ENCODE data around the gene CTNNBL1. TPM values are rescaled to one million over a fixed set of nuclear protein-coding genes. Genes with fewer than 3 reads are reported as not detected.

The CTNNBL1 gene
- polyA plus RNA-seq, 3 donors: 51.1 to 58.4 (median 51.8) TPM

- no peak for DNase-seq (ENCODE audit: low read depth in 3 of 3, low spot score in 2 of 3)
Measured at GRCh38 chr20:37773291-37773826, 79.5 kb downstream of the CTNNBL1 start.

DNA sequence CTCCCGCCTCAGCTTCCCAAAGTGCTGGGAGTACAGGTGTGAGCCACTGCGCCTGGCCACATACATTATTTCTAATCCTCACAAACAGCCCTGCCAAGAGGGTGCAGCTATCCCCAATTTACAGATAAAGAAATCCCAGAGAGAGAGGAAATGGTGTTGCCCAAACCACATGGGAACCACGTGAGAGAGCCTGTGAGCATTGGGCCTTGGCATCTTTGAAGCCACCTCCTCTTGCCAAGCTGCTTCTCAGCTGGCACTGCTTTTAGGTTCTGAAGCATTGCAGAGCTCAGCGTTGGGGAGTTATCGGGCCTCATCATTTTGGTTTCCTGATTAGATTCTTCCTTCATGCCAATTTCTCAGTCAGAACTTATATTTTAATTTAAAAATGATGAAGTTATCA lies 80.3 kb downstream of the CTNNBL1 start:
- DNase-seq (ENCODE audit: low read depth in 3 of 3, low spot score in 2 of 3): no peak

DNA sequence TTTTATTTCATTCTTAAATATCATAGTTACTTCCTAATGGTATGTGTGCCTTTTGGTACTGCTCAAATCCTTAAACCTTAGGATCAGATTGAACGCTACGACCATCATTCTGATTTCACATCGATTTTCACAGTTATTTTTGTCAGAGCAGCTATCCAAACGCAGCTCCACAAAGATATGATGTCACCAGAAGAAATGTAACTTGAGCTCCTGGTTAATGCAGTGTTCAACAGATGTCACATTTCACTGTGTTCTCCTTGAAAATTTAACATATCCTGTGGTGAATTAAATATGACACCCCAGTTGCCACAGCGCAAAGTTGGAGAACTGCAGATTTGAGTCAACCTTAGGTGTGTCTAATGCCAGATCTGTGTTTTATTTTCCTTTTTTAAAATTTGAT lies 81.4 kb downstream of the CTNNBL1 start:
- no peak for DNase-seq (ENCODE audit: low read depth in 3 of 3, low spot score in 2 of 3)

DNA sequence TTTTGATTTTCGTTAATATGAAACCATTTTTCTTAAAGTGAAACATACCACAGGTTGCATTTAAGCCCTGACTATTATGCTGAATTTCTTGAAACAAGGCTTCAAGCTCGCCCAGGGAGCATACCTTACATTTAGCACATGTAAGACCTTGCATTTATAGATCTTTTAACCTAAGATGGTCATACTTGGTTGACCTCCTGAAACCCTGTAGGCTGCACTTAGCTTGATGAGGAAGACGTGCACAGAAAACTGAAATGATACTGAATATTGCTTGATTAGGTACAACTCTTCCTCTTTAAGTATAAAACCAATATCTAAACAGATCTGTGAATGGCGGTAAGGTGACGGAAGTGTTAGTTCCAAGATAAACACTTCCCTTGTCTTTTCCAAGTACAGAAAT lies 82.2 kb downstream of the CTNNBL1 start:
- DNase-seq (ENCODE audit: low read depth in 3 of 3, low spot score in 2 of 3): no peak

- no peak for DNase-seq (ENCODE audit: low read depth in 3 of 3, low spot score in 2 of 3)
Measured at GRCh38 chr20:37776526-37776925, 82.7 kb downstream of the CTNNBL1 start.

DNA sequence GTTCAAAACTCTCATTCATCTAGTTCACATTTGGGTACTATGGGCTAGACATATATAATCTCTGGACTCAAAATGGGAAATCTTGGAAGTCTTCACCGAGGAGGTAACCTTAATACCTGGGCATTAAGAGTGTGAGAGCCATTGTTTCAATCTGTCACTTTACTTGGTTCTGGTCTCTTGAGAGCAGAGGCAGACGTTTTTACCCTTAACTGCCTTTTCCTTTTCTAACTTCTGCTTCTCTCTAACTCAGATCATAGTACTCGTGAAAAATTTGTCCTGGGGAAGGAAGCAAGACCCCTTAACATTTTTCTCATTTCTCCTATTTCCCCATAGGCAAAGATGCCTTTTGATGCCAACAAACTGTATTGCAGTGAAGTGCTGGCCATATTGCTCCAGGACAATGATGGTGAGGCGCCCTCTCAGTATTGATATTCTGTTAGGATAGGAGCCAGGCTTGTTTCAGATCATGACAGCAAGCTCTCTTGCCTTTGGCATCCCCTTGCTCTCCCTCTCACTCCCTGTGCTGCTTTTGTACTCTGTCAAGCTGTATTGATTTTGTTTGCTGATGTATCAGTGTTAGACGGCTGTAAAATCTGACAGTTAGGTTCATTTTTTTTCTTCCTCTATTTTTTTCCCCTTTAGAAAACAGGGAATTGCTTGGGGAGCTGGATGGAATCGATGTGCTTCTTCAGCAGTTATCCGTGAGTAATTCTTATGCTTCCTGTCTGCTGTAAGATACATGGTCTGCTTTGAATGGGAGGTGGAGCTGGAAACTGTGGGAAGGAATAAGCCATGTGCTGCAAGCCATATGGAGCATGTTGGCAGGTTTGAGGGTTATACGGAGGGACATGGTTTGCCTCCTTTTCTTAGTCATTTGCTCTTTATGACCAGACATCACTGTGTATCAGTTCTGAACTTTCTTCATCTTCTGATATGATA lies 83.5 kb downstream of the CTNNBL1 start:
- DNase-seq (ENCODE audit: low read depth in 3 of 3, low spot score in 2 of 3): no peak

DNA sequence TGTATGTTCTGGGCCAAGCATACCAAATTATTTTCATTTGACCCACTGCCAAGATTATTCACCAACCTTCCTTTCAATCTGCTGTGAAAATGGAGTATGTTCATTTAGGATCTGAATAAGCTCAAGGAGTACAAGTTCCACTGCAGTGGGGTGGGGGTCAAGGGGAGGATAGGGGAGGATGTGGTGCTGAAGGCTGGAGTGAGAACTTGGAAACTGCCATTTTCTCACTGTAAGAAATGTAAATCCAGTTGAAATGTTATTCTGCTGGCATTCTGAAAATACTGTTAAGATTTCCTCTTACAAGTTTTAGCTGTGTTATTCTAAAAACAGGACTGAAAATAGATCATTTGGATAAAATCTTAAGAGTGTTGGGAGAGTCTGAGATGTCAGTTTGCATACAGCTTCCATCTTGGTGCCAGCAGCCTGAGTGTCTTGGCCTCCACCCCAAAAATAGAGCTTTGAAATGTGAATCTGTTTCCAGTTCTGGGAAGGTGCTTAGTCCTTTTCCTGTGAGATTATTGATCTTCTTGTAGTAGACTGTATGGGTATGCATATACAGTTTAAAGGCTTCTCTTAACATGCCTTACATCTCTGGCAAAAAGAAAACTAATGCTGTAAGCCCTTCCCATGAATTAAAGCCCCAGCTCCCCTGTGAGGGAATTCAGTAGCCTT lies 84.3 kb downstream of the CTNNBL1 start:
- DNase-seq (ENCODE audit: low read depth in 3 of 3, low spot score in 2 of 3): no peak

GRCh38 chr20:37781626-37782025 lies 87.8 kb downstream of the CTNNBL1 start:
- DNase-seq (ENCODE audit: low read depth in 3 of 3, low spot score in 2 of 3): no peak

DNA sequence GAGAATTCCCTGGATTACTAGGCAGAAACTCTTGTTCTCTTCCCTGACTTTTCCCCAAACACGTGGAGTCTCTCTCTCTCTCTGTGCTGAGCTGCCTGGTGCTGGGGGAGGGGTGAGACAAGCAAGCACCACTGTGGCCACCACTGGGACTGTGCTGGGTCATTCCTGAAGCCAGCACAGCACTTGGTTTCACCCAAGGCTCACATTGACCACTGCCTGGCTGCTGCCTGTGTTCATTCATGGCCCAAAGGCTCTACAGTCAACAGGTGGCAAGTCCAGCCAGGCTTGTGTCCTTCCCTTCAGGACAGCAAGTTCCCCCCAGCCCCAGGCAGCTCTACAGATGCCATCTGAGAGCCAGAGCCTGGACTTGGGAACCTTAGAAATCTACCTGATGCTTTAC lies 92.2 kb downstream of the CTNNBL1 start:
- no peak for DNase-seq (ENCODE audit: low read depth in 3 of 3, low spot score in 2 of 3)

DNA sequence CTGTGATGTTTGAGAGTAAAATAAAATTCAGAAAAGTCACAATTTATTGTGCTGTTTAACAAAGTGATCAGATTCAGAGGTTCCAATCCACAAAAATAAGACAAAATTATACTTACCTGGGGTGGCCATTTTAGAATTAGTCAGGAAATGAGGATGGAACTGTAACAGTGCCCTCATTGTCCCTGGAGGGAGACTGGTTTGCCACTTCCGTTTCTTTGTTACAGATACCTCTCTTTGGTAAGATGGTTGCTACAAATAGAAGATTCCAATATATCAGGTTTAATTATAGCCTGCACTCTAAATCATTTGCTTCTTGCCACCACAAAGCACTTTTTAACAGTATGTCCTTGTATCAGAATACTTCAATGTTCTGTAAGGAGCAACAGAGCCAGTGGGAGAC lies 95.6 kb downstream of the CTNNBL1 start:
- DNase-seq (ENCODE audit: low read depth in 3 of 3, low spot score in 2 of 3): no peak

GRCh38 chr20:37790900-37791299 lies 97.1 kb downstream of the CTNNBL1 start:
- no peak for DNase-seq (ENCODE audit: low read depth in 3 of 3, low spot score in 2 of 3)

DNA sequence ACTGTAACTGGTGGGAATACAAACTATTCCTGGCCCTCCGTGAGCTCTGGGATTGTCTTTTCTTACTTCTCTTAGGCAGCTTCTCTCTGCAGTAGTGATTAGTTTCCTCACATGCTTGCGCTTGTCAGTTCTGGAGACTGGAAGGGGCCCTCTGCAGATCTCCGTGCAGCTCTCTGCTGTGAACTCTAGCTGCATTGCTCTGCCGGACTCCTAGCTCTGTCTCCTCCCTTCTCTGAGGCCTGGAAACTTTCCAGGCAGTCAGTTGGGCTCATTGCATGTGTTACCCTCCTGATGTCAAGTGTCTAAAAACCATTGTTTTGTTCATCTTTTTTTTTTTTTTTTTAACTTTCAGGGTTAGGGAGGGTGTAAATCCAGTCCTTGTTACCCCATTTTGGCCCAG lies 102.3 kb downstream of the CTNNBL1 start:
- no peak for DNase-seq (ENCODE audit: low read depth in 3 of 3, low spot score in 2 of 3)

- DNase-seq (ENCODE audit: low read depth in 3 of 3, low spot score in 2 of 3): no peak
Measured at GRCh38 chr20:37796733-37797132, 102.9 kb downstream of the CTNNBL1 start.

DNA sequence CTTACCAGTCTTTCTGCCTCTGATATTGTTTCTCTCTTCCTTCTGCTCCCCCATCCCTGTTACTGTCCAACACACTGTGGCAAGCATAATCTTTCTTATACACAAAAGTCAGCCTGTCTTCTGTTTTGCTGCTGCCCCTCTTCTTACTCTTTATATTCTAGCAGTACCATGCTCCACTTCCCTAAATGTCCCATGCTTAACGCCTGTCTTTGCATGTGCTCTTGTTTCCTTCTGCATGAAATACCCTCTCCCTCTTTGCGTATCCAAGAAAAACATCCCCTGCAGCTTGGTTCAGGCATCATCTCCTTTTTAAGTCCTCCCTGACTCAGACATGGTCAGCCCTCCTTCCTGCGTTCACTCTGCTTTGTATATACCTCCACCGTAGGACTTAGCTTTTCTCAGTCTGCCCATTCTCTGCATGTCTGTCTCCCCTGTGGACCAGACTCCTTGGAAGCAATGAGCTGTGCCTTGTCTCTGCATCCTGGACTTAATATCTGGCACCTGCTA lies 103.9 kb downstream of the CTNNBL1 start:
- DNase-seq (ENCODE audit: low read depth in 3 of 3, low spot score in 2 of 3): no peak

DNA sequence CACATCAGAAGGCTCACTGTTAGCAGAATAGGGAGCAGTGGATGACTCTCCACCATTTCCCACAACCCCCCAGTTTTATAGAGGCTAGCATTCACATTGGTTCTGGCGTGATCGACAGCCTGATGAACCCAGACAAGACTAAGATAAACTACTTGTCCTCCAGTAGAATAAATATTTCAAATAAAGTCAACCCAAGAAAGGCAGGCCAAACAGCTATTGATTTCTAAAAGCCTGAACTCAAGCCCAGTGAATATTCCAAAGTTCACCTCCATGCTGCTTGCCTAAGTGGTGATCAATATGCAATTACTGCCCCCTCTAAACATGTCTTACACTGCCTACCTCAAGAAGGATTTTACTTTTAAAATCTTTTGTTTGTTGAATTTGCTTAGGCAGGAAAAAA lies 104.5 kb downstream of the CTNNBL1 start:
- no peak for DNase-seq (ENCODE audit: low read depth in 3 of 3, low spot score in 2 of 3)

GRCh38 chr20:37800618-37801017 lies 106.8 kb downstream of the CTNNBL1 start:
- no peak for DNase-seq (ENCODE audit: low read depth in 3 of 3, low spot score in 2 of 3)

DNA sequence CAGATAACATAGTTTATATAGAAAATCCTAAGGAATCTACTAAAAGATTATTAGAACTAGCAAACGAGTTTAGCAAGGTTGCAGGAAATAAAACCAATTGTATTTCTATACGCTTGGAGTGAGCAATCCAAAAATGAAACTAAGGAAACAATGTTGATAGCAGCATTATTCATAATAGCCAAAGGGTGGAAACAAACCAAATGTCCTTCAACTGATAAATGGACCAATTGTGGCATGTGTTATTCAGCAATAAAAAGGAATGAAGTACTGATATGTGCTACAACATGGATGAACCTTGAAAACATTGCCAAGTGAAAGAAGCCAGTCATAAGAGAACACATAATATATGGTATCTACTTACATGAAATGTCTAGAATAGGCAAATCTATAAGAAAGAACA lies 108.1 kb downstream of the CTNNBL1 start:
- no peak for DNase-seq (ENCODE audit: low read depth in 3 of 3, low spot score in 2 of 3)

- no peak for DNase-seq (ENCODE audit: low read depth in 3 of 3, low spot score in 2 of 3)
Measured at GRCh38 chr20:37803438-37804307, 109.8 kb downstream of the CTNNBL1 start.

DNA sequence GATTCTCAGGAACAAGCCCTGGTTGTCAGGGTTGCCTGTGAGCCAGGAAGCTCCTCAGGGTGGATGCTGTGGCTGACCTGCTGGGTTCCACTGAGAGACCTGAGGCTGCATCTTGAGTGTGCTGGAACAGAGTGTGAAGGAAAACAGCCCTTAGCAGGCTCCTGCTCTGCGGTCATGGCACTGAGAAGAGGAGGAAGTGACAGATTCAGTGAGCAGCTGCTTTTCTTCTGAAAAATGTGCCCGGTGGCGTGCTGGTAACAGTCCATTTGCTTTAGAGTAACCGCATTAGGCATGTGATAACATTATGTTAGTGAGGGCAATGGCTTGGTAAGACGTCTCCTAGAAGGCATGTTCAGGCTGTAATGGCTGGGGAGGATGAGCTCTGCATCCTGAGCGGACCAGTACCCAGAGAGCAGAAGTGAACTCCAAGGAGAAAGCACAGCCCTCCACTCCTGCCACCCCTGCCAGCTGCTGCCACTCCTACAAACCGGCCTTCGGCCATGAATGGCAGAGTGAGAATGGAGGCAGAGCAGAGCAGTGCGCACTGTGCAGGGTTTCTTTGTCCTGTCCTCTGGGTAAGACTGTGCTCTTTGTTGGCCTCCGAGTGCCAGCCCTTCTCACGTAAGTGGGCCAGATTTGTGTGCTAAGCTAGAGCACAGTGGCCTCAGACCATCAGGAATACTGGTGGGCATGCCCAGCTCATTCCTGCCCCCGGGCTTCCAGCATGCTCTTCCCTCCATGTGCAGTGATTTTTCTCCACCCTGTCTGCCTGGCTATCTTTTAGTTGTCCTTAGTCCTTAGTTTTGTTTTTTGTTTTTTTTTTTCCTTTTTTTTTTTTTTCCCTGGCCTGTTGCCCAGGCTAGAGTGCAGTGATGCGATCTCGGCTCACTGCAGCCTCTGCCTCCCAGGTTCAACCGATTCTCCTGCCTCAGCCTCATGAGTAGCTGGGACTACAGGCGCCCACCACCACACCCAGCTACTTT lies 111.0 kb downstream of the CTNNBL1 start:
- no peak for DNase-seq (ENCODE audit: low read depth in 3 of 3, low spot score in 2 of 3)
